Measurements from ENCODE around the gene LRP1B. TPM values are rescaled to one million over a fixed set of nuclear protein-coding genes. Genes with fewer than 3 reads are reported as not detected.

The LRP1B gene
- total and polyA plus RNA-seq, 2 of the 8 experiments (the other 6 are each of a cell fraction or from before 2014, with no cell fraction given) = 0.03 TPM; not detected in 1

- no peak overlapping the region for H2BK5ac ChIP-seq (ENCODE audit: low read depth, low read length)
- FAIRE-seq (no peak), DNase-seq (ENCODE audit: low read depth in 1 of 2, low spot score in 2 of 2) (no peak)
- no peak overlapping the region for H4K5ac ChIP-seq (ENCODE audit: insufficient read length, low read depth, low read length)
- H4K8ac ChIP-seq (ENCODE audit: extremely low read depth, insufficient read depth, low read length) = no peak overlapping the region
- H3K9ac ChIP-seq (replicated peaks in 1 of 4; ENCODE audit: extremely low read depth in 1 of 4, low read depth in 3 of 4, low read length in 3 of 4) = no peak overlapping the region
- no peak overlapping the region for H2BK20ac ChIP-seq (ENCODE audit: low read length)
- no peaks in the 10 kb centered on the region for H4K20me1 ChIP-seq (replicated peaks in 1 of 2; ENCODE audit: control insufficient read depth in 1 of 2, insufficient read depth in 2 of 2, low read length in 2 of 2)
- no peaks in the 10 kb centered on the region for H3K4me1 ChIP-seq (replicated peaks in 1 of 4; ENCODE audit: control insufficient read depth in 3 of 4, insufficient read depth in 4 of 4, low read length in 3 of 4)
- H3K27me3 ChIP-seq (replicated peaks in 1 of 4; ENCODE audit: control insufficient read depth in 3 of 4, extremely low read depth in 1 of 4, insufficient read depth in 3 of 4, low read length in 3 of 4) = no peaks in the 10 kb centered on the region
- H3K79me1 ChIP-seq (ENCODE audit: low read depth, low read length) = no peaks in the 10 kb centered on the region
- H3K23me2 ChIP-seq (ENCODE audit: low read depth, low read length) = no peaks in the 10 kb centered on the region
- POLR2A ChIA-PET (ENCODE audit: partially characterized antibody) = no interaction called here
- no peak overlapping the region for H2BK15ac ChIP-seq (ENCODE audit: low read length)
- H4K91ac ChIP-seq (replicated peaks; ENCODE audit: insufficient read length, low read length) = no peak overlapping the region
- H2BK12ac ChIP-seq (ENCODE audit: low read depth, low read length) = no peak overlapping the region
- H3K4me3 ChIP-seq (ENCODE audit: extremely low read depth in 1 of 4, insufficient read depth in 2 of 4, low read depth in 3 of 4, low read length in 4 of 4) = no peak overlapping the region
- CTCF ChIA-PET (ENCODE audit: partially characterized antibody) = interaction anchor here (0.6 kb wide), 1 partner anchor 1991 kb away, joined by 3 read pairs; no protein-coding TSS in a partner anchor
- H3K4ac ChIP-seq (replicated peaks; ENCODE audit: insufficient read length, low read depth, low read length) = no peak overlapping the region
- H3K4me2 ChIP-seq (ENCODE audit: insufficient read depth in 1 of 2, low read depth in 2 of 2, low read length in 2 of 2) = no peak overlapping the region
- H3K36me3 ChIP-seq (ENCODE audit: control insufficient read depth in 2 of 4, insufficient read depth in 4 of 4, low read length in 3 of 4) = no peaks in the 10 kb centered on the region
- no peak overlapping the region for H2AK5ac ChIP-seq (ENCODE audit: low read depth, low read length)
- no peak overlapping the region for H3K23ac ChIP-seq (ENCODE audit: insufficient read length)
- peaks cover 0 to 3% of the 10 kb centered on the region in 2 experiments; a peak in 1 of 4 replicates for H3K9me3 ChIP-seq (ENCODE audit: insufficient read depth in 2 of 2, low read depth in 1 of 2, low read length in 1 of 2)
- no peak overlapping the region for H3K18ac ChIP-seq (ENCODE audit: extremely low read depth, low read length)
- no peak overlapping the region for H3K56ac ChIP-seq (replicated peaks; ENCODE audit: insufficient read length, low read depth, low read length)
- no peaks in the 10 kb centered on the region for H3K79me2 ChIP-seq (ENCODE audit: control insufficient read depth in 1 of 2, insufficient read depth in 2 of 2, low read length in 2 of 2)
- H3K27ac ChIP-seq (ENCODE audit: low read depth, low read length) = no peak overlapping the region
- H2AFZ ChIP-seq (ENCODE audit: low read length) = no peak overlapping the region
- 91% methylated on average over 1 of the region's 1 CpG; no CpG with 5 or more reads in 1 of the 2 experiments for WGBS, 2 experiments (ENCODE audit: extremely low coverage in 1 of 2, insufficient coverage in 1 of 2, insufficient read length in 1 of 2, insufficient replicate concordance in 2 of 2, low coverage in 1 of 2, low lambda C conversion rate in 2 of 2, missing lambda C conversion rate in 1 of 2)
- H3K14ac ChIP-seq (ENCODE audit: insufficient read length) = no peak overlapping the region
- no peak overlapping the region for H2BK120ac ChIP-seq (replicated peaks; ENCODE audit: low read depth, low read length)
- TF ChIP-seq CREB1 (IDR thresholded peaks at IDR 0.05) (no peak), RNF2 (IDR thresholded peaks at IDR 0.05; ENCODE audit: borderline replicate concordance, low read depth, low read length, missing control alignments, poor library complexity, severe bottlenecking) (no peak), CTBP2 (IDR thresholded peaks at IDR 0.05; ENCODE audit: borderline replicate concordance, insufficient read depth, insufficient read length, low read length) (no peak), SRF (IDR thresholded peaks at IDR 0.05; ENCODE audit: low read depth, low read length) (no peak), EP300 (IDR thresholded peaks at IDR 0.05; ENCODE audit: borderline replicate concordance in 1 of 2, low read depth in 2 of 2, low read length in 2 of 2) (no peak), SIX5 (IDR thresholded peaks at IDR 0.05; ENCODE audit: low read depth, low read length) (no peak), HDAC2 (IDR thresholded peaks at IDR 0.05; ENCODE audit: borderline replicate concordance in 1 of 2, low read depth in 2 of 2, low read length in 2 of 2) (no peak), YY1 (IDR thresholded peaks at IDR 0.05; ENCODE audit: low read depth, low read length) (no peak), CEBPB (IDR thresholded peaks at IDR 0.05; ENCODE audit: low read depth, low read length) (no peak), RFX5 (IDR thresholded peaks at IDR 0.05; ENCODE audit: borderline replicate concordance, low read depth, low read length) (no peak), HDAC6 (IDR thresholded peaks at IDR 0.05; ENCODE audit: low read depth, low read length) (no peak), POU5F1 (IDR thresholded peaks at IDR 0.05; ENCODE audit: low read depth, low read length) (no peak), ATF3 (IDR thresholded peaks at IDR 0.05; ENCODE audit: insufficient read depth, low read depth, low read length) (no peak), CHD2 (IDR thresholded peaks at IDR 0.05; ENCODE audit: low read length) (no peak)
These were observed 1854.2 kb downstream of the LRP1B start for GRCh38 chr2:140276661-140277060.

Measured in H1 (cell line).